Measurements from ENCODE around the gene RAB36.

RAB36 gene, protein sequence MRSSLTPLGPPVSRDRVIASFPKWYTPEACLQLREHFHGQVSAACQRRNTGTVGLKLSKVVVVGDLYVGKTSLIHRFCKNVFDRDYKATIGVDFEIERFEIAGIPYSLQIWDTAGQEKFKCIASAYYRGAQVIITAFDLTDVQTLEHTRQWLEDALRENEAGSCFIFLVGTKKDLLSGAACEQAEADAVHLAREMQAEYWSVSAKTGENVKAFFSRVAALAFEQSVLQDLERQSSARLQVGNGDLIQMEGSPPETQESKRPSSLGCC

GRCh38 chr22:23144932-23145877 lies at the start of gene RAB36:
TSS of gene RAB36 (plus strand) at chr22:23145477. CDS start at chr22:23146617, 1,140 bp downstream.
- H3K27me3 ChIP-seq, result no peaks in the 10 kb centered on the region
- no peaks in the 10 kb centered on the region for H3K9me3 ChIP-seq
- H3K4me3 ChIP-seq, result peak within 1 kb of the TSS; percentile 41 to 55
- peak; percentile 97 to 98 for DNase-seq
- TF ChIP-seq CTCF (IDR thresholded peaks at IDR 0.05), result no peak
- H3K27ac ChIP-seq, result peak within 1 kb of the TSS; percentile 64 to 80
- intact Hi-C loops (cut with DNase I; ENCODE audit: low total_unique reads), result loop anchor here (5.0 kb wide), 1 partner anchor 78 kb away; no protein-coding TSS in a partner anchor
- peaks cover 0 to 56% (median 28%) of the 10 kb centered on the region in 4 donors for H3K4me1 ChIP-seq
- peaks cover 0 to 6% (median 0%) of the 10 kb centered on the region in 3 donors for H3K36me3 ChIP-seq

- no peak for DNase-seq
- Histone ChIP-seq H3K4me1 (peaks cover 0 to 20% (median 18%) of the 10 kb centered on the region in 4 donors), H3K36me3 (no peaks in the 10 kb centered on the region), H3K27me3 (no peaks in the 10 kb centered on the region), H3K4me3 (no peak overlapping the region), H3K9me3 (no peaks in the 10 kb centered on the region), H3K27ac (no peak overlapping the region)
- TF ChIP-seq CTCF (IDR thresholded peaks at IDR 0.05), result no peak
- intact Hi-C loops (cut with DNase I; ENCODE audit: low total_unique reads), result no loop called here
These were observed 49.4 kb upstream of the RAB36 start for GRCh38 chr22:23095733-23096342.

- no peak for DNase-seq
- Histone ChIP-seq H3K36me3 (no peaks in the 10 kb centered on the region), H3K27ac (peak overlapping the region; percentile 64 to 71), H3K4me3 (no peak overlapping the region), H3K4me1 (peaks cover 0 to 20% (median 18%) of the 10 kb centered on the region in 4 donors), H3K9me3 (no peaks in the 10 kb centered on the region), H3K27me3 (no peaks in the 10 kb centered on the region)
- TF ChIP-seq CTCF (IDR thresholded peaks at IDR 0.05), result no peak
- intact Hi-C loops (cut with DNase I; ENCODE audit: low total_unique reads), result no loop called here
These were observed 47.7 kb upstream of the RAB36 start for GRCh38 chr22:23097412-23098229.

DNA sequence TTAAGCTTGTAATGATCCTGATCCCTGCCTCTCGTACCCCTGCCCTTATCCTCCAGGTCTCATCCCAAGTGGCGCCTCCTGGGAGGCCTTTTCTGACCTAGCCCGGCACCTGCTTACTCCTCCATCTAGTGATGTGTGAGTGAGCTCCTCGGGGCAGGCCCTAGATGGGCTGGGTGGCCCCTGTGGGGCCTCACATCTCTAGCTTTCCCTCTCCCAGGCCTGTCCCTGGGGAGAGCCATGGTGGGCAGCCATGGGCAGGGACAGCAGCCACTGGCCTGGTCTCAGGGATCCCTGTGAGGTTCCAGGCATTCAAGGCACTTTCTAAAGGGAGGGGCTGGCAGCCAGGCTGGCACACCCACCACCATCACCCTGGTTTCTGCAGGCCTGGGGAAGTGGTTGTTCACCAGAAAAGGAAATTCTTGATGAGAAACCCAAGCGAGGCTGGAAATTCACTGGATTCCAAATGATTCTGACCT lies 47.0 kb upstream of the RAB36 start:
- Histone ChIP-seq H3K4me3 (no peak overlapping the region), H3K36me3 (no peaks in the 10 kb centered on the region), H3K27me3 (no peaks in the 10 kb centered on the region), H3K9me3 (no peaks in the 10 kb centered on the region), H3K4me1 (peaks cover 0 to 20% (median 18%) of the 10 kb centered on the region in 4 donors), H3K27ac (peak overlapping the region; percentile 64 to 71)
- intact Hi-C loops (cut with DNase I; ENCODE audit: low total_unique reads), result no loop called here
- TF ChIP-seq CTCF (IDR thresholded peaks at IDR 0.05), result no peak
- no peak for DNase-seq
